Epidermal melanocyte (primary cell): Measurements from ENCODE around the gene FICD.
"Not testable (repeated sequence)": the region's sequence is repeated elsewhere in the genome, so short reads cannot be mapped to it uniquely, and the experiment has no call there.

ENCODE experiments used
- DNase-seq: peaks from one replicate; pipeline ENCODE4 v3.0.0; 2011; ENCODE audit warnings: low spot score; ENCODE audit not compliant: insufficient read length

The FICD gene

DNA sequence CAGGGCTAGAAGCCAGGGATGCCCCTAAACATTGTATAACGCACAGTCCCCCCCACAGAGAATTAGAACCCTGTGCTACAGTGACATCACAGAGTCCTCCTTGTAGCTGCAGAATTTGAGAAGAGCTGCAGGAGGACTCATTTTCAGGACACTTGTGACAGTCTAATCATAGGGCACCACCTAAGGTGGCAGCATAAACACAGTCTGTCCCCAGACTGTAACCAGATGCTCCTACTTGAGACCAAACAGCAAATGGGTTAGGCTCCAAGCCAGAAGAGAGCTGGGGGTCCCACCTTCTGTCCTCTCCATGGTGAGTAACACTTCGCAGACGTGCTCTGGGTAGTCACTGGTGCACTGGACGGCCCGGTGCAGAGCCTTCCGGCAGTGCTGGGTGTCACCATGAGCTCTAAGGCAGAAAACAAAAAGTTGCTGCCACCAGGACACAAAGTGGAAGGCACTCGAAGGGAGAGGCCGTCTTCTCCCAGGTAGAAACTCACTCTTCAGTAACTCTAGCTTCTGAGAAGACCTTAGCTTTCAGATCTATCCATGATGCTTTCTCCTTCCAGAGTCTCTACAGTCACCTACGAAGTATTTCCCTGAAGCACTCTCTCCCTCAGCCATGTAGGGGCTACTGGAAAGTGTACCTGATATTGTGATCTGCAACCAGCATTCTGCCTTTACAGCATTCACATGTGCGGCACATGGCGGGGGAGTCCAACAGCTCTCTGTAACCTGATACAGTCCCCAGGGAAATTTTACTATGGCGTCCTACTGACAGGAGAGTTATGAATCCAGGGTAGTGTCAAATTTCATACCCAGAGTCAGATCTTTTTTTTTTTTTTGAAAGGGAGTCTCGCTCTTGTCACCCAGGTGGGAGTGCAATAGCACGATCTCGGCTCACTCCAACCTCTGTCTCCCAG is 17.1 kb downstream of the FICD start:
- no peak for DNase-seq

GRCh38 chr12:108538146-108538545 is 23.1 kb downstream of the FICD start:
- DNase-seq, result no peak

DNA sequence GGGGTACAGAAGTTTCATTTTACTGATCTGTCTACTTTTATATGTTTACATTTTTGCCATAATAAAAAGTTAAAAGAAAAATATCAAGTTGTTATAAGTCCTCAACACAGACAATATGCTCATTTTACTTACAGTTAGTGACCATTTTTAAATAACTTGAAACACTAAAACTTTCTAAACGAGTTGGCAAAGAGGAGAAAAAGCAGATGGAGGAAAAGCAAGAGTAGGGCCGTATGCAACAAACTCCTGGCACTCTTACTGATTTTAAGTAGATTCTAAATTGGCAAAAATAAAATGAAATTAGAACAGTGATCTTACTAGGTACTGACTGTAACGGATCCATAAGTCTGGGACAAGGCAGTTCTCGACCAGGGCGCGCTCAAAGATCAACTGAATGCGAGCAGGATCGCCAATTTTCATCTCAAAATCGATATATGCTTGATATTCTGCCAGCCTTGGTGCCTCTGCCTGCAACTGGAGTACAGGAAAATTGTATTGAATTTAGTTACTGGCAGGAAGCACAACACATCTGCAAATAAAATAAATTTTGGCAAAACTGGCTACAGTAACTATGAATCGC is 23.6 kb downstream of the FICD start:
- no peak for DNase-seq

- DNase-seq, result no peak
Observed at GRCh38 chr12:108542320-108542719, 27.2 kb downstream of the FICD start.

DNA sequence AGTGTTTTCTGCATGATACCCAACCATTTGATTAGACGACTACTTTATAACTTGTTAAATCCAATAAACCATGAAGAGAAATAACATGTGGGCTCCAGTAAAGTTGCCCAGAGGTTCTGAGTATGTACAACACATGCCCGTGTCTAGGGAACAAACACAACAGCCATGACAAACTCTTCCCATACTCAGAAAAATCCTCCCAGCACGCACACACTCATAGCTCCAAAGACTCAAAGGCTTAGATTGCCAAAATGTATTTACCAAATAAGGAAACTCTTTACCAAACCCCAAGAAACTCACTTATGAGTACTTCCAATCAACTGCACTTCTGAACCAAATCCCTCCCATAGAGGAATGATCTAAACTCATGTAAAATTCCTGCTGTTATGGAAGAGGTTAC is 28.6 kb downstream of the FICD start:
- no peak for DNase-seq

GRCh38 chr12:108547686-108548085 is 32.6 kb downstream of the FICD start:
- DNase-seq, result no peak

GRCh38 chr12:108548954-108549521 is 34.0 kb downstream of the FICD start:
- DNase-seq, result no peak

DNA sequence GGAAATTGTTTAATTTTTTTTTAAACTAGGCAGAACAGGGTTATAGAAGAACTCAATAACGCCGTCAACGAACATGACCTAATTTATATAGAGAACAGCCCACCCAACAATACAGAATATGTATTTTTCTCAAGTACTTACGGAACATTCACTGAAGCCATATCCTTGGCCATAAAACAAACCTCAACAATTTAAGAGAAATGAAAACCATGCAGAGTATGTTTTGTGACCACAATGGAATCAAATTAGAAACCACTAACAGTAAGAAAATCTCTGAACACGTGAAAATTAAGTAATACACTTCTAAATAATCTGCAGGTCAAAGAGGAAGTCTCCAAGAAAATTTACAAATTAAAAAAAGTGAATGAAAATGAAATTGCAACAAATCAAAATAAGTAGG is 36.5 kb downstream of the FICD start:
- DNase-seq, result no peak

DNA sequence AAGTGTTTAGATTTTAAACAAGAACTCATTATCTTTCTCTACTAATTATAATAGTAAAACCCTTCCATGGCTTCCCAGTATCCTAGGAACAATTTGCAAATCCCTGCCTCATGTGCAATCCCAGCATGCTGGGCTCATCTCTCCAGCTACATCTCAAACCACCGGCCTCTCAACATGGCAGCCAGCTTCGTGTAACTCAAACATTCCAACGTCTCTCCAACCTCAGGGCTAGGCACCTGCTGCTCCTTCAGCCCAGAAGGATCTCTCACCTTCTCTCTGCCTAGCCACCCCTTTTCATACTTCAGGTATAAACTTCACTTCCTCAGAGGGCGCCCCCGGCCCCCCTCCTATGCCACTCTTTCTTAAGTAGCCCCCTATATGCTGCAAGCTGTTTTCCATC is 38.7 kb downstream of the FICD start:
- DNase-seq, result no peak

DNA sequence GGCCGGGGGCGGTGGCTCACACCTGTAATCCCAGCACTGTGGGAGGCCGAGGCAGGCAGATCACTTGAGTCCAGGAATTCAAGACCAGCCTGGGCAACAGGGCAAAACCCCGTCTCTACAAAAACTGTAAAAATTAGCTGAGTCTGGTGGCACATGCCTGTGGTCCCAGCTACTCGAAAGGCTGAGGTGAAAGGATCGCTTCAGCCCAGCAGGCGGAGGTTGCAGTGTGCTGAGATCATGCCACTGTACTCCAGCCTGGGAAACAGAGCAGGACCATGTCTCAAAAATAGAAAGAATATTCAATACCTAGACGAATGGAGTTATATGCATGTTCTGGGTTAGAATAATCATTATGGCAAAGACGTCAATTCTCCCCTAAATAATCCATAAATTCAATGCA is 40.3 kb downstream of the FICD start:
- DNase-seq, result not testable (repeated sequence)

- no peak for DNase-seq
Observed at GRCh38 chr12:108559007-108559655, 44.1 kb downstream of the FICD start.

GRCh38 chr12:108559748-108560147 is 44.7 kb downstream of the FICD start:
- DNase-seq, result no peak

GRCh38 chr12:108560321-108560721 is 45.2 kb downstream of the FICD start:
- no peak for DNase-seq

DNA sequence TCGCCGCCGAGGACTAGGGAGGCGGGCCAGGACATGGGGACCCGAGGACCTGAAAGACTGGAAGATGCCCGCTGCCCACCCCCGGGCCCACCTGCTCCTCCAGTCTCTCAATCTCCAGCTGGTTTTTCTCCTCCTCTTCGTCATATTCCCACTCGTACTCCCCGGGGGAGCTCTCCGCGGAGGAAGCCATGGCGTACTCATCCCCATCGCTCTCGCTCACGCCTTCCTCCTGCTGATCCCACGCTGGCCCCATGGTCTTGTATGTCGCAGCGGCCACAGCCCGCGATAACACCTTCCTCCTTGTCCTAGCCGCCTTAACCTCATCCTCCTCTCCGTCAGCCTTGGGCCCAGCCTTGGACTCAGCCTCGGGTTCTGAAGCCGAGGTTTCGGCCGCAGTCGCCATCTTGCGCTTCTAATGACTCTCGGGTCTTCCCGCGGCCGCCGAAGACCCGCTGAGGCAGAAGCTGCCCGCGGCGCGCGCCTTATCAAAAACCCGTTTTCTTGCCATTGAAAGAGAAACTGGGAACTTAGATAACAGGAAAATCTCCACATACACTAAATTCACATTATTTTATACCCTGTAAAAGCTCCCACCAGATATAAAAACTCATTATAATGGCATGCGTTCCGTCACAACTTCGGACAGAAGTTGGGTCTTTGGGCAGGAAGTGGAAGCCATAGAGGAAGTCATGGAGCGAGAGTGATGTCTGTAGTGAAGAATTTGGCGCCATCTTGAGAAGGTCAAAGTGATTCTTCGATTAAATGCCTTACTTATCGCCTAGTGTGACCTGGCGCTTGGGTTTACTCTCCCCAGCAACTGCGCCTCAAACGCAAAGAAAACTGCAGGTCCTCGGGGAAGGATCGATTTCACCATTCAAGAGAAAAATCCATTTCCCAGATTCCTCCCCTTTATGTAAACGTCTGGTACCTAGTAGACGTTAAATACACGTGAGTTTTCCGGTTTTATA is 46.0 kb downstream of the FICD start, which contains the start of gene SART3:
TSS of gene SART3 (minus strand) at position 422 of the 968 bp plus-strand sequence. CDS start at position 403, 19 bp downstream.
- DNase-seq, result peak; percentile 92

- DNase-seq, result no peak
Observed at GRCh38 chr12:108561852-108562347, 46.8 kb downstream of the FICD start.

DNA sequence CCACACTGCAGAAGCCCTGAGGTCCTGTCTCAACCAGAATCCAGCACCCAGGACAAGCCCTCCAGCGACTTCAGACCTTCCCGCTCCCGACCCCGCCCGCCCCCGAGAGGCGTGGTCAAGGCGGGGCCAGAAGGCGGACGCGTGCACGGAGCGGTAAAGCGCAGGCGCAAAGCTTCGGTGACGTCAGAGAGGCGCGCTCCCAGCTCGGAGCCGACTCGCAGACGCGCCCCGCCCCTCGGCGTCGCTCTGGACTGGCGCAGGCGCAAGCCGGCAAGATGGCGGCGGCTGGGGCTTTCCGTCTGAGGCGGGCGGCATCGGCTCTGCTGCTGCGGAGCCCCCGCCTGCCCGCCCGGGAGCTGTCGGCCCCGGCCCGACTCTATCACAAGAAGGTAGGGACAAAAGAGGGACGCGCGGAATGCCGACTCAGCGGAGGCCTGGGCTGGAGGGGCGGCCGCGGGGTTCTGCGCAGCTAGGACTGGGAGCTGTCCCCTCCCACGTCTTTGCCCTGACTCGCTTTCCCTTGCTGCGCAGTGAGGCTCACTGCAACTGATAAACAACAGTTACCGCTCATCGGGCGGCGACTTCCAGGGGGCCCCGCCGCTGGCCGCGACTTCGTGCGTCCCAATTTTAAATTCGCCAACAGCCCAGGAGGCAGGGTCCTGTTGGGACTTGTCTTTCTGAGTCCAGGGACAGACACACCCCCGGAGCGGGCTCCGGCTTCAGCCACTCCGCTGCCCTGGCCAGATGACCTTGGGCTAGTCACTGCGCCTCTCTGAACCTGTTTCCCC is 47.5 kb downstream of the FICD start, which contains the start of gene ISCU:
TSS of gene ISCU (plus strand) at position 249 of the 788 bp plus-strand sequence. CDS start at position 276, 27 bp downstream.
- peak; percentile 71 for DNase-seq

- DNase-seq, result peak; percentile 87
Observed at GRCh38 chr12:108563136-108563803, 48.2 kb downstream of the FICD start.

DNA sequence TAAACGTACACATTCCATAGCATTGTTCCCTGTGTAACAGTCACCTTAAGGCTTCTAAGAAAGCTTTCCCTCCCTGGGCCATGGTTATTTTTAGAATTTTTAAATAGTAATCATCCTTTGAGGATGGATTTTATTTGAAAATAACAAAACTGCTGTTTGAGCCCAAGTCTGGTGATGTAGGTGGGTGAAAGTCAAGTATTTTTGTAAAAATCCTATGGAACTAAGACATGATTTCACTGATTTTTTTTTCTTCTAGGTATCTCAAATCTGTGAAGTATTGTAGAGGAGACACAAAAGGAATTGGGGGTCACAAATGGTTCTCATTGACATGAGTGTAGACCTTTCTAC is 48.7 kb downstream of the FICD start:
- no peak for DNase-seq

DNA sequence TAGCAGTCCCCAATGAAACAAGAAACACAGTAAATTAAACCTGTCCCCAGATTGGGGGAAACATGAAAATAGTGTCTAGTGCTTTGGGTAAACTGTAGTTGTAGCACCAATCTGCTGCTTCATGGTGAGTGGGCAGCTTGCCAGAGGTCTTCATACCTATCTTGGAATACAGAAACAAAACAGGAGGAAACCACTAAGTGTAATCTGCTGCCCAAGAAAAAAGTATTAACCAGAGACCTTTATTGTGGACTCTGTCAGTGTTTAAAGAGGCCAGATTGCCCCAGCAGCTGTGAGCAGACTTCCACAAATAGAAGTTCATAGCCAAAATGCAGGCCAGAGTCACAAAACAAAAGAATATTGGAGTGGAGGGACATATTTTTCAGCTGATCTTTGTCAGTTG is 49.6 kb downstream of the FICD start:
- no peak for DNase-seq
